CD14-positive monocyte (primary cell): ENCODE measurements around the gene HK1. TPM values are rescaled to one million over a fixed set of nuclear protein-coding genes. Genes with fewer than 3 reads are reported as not detected.

Experiments
- DNase-seq, 3 donors: peaks; one replicate each; pipeline ENCODE4 v3.0.0-alpha.2; 2011 to 2022
- H2AFZ ChIP-seq: 2 replicates; pipeline ENCODE4 v1.6.0; 2012; ENCODE audit warnings: mild to moderate bottlenecking, low read depth, low read length, inconsistent platforms; ENCODE audit not compliant: insufficient read depth, poor library complexity, severe bottlenecking
- H3K27ac ChIP-seq, 2 donors: 1 replicate in 1 of 2; 2 replicates in 1 of 2; pipeline ENCODE4 v1.5.1; 2012 to 2013; ENCODE audit warnings: low read length in 2 of 2, control low read depth in 1 of 2, inconsistent platforms in 1 of 2, low read depth in 1 of 2, mild to moderate bottlenecking in 1 of 2
- H3K27me3 ChIP-seq, 2 donors: one replicate each; pipeline versions ENCODE4 v1.6.0 to v1.6.1; 2011 to 2013; ENCODE audit warnings: low read length in 2 of 2; ENCODE audit not compliant: control insufficient read depth in 2 of 2, insufficient read depth in 2 of 2
- H3K36me3 ChIP-seq, 2 donors: replicated peaks in 1 of 2; 1 replicate in 1 of 2; 2 replicates in 1 of 2; pipeline versions ENCODE4 v1.5.1 to v1.6.1; 2012 to 2013; ENCODE audit warnings: low read length in 2 of 2, control low read depth in 1 of 2, inconsistent platforms in 1 of 2, mild to moderate bottlenecking in 1 of 2; ENCODE audit not compliant: insufficient read depth in 2 of 2, control insufficient read depth in 1 of 2
- H3K4me1 ChIP-seq, 2 donors: 1 replicate in 1 of 2; 2 replicates in 1 of 2; pipeline versions ENCODE4 v1.5.1 to v1.6.1; 2012 to 2013; ENCODE audit warnings: low read length in 2 of 2, control low read depth in 1 of 2, inconsistent platforms in 1 of 2, mild to moderate bottlenecking in 1 of 2, moderate library complexity in 1 of 2; ENCODE audit not compliant: insufficient read depth in 2 of 2, control insufficient read depth in 1 of 2
- H3K4me2 ChIP-seq: replicated peaks from 2 replicates; pipeline ENCODE3; 2012; ENCODE audit warnings: low read length, moderate library complexity, mild to moderate bottlenecking; ENCODE audit not compliant: poor library complexity, severe bottlenecking; ENCODE audit errors: extremely low read depth
- H3K4me3 ChIP-seq, 3 experiments: fragments of 200-600 bp in 1 of 3; sonication (generic) in 1 of 3; replicated peaks in 1 of 3; 1 replicate in 2 of 3; 2 replicates in 1 of 3; pipeline ENCODE4 v1.5.1; 2011 to 2013; ENCODE audit warnings: low read length in 3 of 3, mild to moderate bottlenecking in 3 of 3, control low read depth in 2 of 3, low read depth in 2 of 3, inconsistent platforms in 1 of 3, moderate library complexity in 1 of 3
- H3K79me2 ChIP-seq: 2 replicates; pipeline ENCODE4 v1.6.0; 2012; ENCODE audit warnings: mild to moderate bottlenecking, control low read depth, inconsistent platforms, low read length, moderate library complexity; ENCODE audit not compliant: insufficient read depth
- H3K9ac ChIP-seq: 2 replicates; pipeline ENCODE4 v1.6.0; 2017; ENCODE audit warnings: low read length, mild to moderate bottlenecking; ENCODE audit not compliant: insufficient read depth, poor library complexity, severe bottlenecking
- H3K9me3 ChIP-seq, 2 donors: replicated peaks in 1 of 2; 1 replicate in 1 of 2; 2 replicates in 1 of 2; pipeline versions ENCODE4 v1.5.1 to v1.6.1; 2012 to 2013; ENCODE audit warnings: low read length in 2 of 2, control low read depth in 1 of 2; ENCODE audit not compliant: control insufficient read depth in 1 of 2, insufficient read depth in 1 of 2
- H4K20me1 ChIP-seq: 2 replicates; pipeline ENCODE4 v1.6.0; 2012; ENCODE audit warnings: mild to moderate bottlenecking, low read length, control low read depth, moderate library complexity; ENCODE audit not compliant: insufficient read depth
- H3K27ac Mint-ChIP-seq, 7 donors: one replicate each; pipeline ENCODE4 v1.8.0; 2020; ENCODE audit warnings: mild to moderate bottlenecking in 7 of 7, mixed read lengths in 7 of 7, moderate library complexity in 6 of 7, inconsistent platforms in 2 of 7
- H3K27me3 Mint-ChIP-seq, 3 donors: one replicate each; pipeline ENCODE4 v1.8.0; 2021 to 2022; ENCODE audit warnings: low read depth in 3 of 3, mild to moderate bottlenecking in 3 of 3, mixed read lengths in 3 of 3, moderate library complexity in 3 of 3, inconsistent platforms in 1 of 3
- H3K36me3 Mint-ChIP-seq, 2 donors: one replicate each; pipeline ENCODE4 v1.8.0; 2020; ENCODE audit warnings: mixed read lengths in 2 of 2, inconsistent platforms in 1 of 2, mild to moderate bottlenecking in 1 of 2
- H3K4me1 Mint-ChIP-seq: one replicate; pipeline ENCODE4 v1.8.0; 2020; ENCODE audit warnings: mild to moderate bottlenecking, mixed read lengths
- H3K4me3 Mint-ChIP-seq, 2 donors: one replicate each; pipeline ENCODE4 v1.8.0; 2020; ENCODE audit warnings: mild to moderate bottlenecking in 2 of 2, mixed read lengths in 2 of 2, moderate library complexity in 1 of 2
- H3K9me3 Mint-ChIP-seq, 7 donors: one replicate each; pipeline ENCODE4 v1.8.0; 2020 to 2022; ENCODE audit warnings: mixed read lengths in 7 of 7, mild to moderate bottlenecking in 6 of 7, moderate library complexity in 6 of 7, inconsistent platforms in 2 of 7
- WGBS: methylation state at CpG from one replicate; pipeline ENCODE4 v1.1.5; 2013; ENCODE audit warnings: missing lambda C conversion rate; ENCODE audit not compliant: insufficient coverage; 5-methylcytosine and 5-hydroxymethylcytosine counted together
- intact Hi-C, 2 donors: fragments of 100-400 bp; cut with micrococcal nuclease; formaldehyde crosslinking; loops; one replicate each; pipeline versions ENCODE4 v1.15.0 to v1.15.1; 2023
- polyA plus RNA-seq, 3 donors: library from polyadenylated mRNA; depleted of rRNA in 1 of 3; unstranded in 2 of 3; stranded (reverse) in 1 of 3; fragments of 300-500 nt in 2 of 3; fragments of >200 nt in 1 of 3; fragmentation: Illumina TruSeq in 2 of 3; gene quantifications; 1 replicate in 2 of 3; 2 replicates in 1 of 3; pipeline ENCODE4 v1.2.3, GENCODE V29; 2012 to 2021
- TF ChIP-seq, protein P1 (sequence below): fragments of 200-600 bp; IDR thresholded peaks from one replicate; pipeline ENCODE4 v1.8.0; 2022; ENCODE audit warnings: antibody characterized with exemption, mild to moderate bottlenecking

HK1 gene
- polyA plus RNA-seq, 3 donors: 57.9 to 146 (median 125) TPM

DNA sequence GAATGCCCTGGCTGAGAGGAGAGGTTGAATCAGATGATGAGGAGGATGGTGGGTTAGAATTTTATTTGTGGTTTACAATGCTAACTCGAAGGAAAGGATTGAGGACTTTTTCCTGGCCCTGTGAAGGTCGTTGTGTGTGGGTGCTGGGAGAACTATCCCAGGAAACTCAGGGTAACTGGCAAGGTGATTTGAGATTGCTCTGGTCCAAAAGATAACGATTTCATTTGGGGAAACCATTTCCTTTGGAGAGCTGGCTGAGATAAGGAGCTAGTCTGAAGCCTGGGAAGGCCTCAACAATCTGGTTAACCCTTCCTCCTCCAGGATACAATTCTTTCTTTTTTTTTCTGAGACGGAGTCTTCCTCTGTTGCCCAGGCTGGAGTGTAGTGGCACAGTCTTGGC, 33.0 kb downstream of the HK1 start:
- Histone ChIP-seq H3K4me3 (no peak overlapping the region), H4K20me1 (no peaks in the 10 kb centered on the region), H3K9ac (no peak overlapping the region), H3K4me2 (no peak overlapping the region), H3K9me3 (no peaks in the 10 kb centered on the region), H3K27ac (no peak overlapping the region), H3K36me3 (no peaks in the 10 kb centered on the region), H3K27me3 (no peaks in the 10 kb centered on the region), H3K4me1 (no peaks in the 10 kb centered on the region), H2AFZ (no peak overlapping the region), H3K79me2 (no peaks in the 10 kb centered on the region)
- intact Hi-C loops: loop anchor here in 1 of 2 donors (5.0 kb wide), 1 partner anchor 36 kb away; no protein-coding TSS in a partner anchor
- WGBS: 47% methylated on average over 3 of the region's 4 CpGs
- DNase-seq: no peak
- Mint-ChIP-seq H3K4me1 (no peaks in the 10 kb centered on the region), H3K36me3 (no peaks in the 10 kb centered on the region), H3K27me3 (peaks cover 0 to 2% (median 2%) of the 10 kb centered on the region in 3 donors), H3K27ac (peak overlapping the region in 1 of 7 donors; percentile 51), H3K4me3 (no peak overlapping the region), H3K9me3 (no peaks in the 10 kb centered on the region)
- TF ChIP-seq, protein P1, sequence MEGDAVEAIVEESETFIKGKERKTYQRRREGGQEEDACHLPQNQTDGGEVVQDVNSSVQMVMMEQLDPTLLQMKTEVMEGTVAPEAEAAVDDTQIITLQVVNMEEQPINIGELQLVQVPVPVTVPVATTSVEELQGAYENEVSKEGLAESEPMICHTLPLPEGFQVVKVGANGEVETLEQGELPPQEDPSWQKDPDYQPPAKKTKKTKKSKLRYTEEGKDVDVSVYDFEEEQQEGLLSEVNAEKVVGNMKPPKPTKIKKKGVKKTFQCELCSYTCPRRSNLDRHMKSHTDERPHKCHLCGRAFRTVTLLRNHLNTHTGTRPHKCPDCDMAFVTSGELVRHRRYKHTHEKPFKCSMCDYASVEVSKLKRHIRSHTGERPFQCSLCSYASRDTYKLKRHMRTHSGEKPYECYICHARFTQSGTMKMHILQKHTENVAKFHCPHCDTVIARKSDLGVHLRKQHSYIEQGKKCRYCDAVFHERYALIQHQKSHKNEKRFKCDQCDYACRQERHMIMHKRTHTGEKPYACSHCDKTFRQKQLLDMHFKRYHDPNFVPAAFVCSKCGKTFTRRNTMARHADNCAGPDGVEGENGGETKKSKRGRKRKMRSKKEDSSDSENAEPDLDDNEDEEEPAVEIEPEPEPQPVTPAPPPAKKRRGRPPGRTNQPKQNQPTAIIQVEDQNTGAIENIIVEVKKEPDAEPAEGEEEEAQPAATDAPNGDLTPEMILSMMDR: no peak

DNA sequence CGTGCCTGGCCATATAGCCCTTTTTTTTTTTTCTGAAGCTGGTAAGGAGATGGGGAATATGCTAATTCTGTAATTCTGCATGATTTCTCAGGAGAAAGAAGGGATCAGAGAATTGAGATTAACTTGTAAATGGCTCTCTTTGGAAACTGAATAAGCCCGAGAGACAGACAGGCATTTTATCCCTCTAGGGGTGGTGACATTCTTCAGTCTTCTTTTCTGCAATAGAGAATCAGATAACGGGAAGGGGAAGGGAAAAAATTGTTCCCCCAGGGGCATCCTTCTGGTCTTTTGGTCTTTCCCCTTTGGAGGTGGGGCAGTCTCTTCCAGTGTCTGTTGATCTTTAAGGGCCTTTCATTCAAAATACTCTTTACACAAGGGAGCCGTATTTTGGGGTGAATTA, 34.2 kb downstream of the HK1 start:
- Histone ChIP-seq H3K27ac (no peak overlapping the region), H3K4me3 (no peak overlapping the region), H3K36me3 (no peaks in the 10 kb centered on the region), H3K27me3 (no peaks in the 10 kb centered on the region), H3K9me3 (no peaks in the 10 kb centered on the region), H3K9ac (no peak overlapping the region), H2AFZ (no peak overlapping the region), H4K20me1 (no peaks in the 10 kb centered on the region), H3K4me2 (no peak overlapping the region), H3K79me2 (no peaks in the 10 kb centered on the region), H3K4me1 (peaks cover 6% of the 10 kb centered on the region in 2 donors)
- TF ChIP-seq, protein P1: no peak
- no peak for DNase-seq
- Mint-ChIP-seq H3K4me1 (peaks cover 4% of the 10 kb centered on the region), H3K27me3 (peaks cover 0 to 2% (median 2%) of the 10 kb centered on the region in 3 donors), H3K27ac (no peak overlapping the region), H3K9me3 (no peaks in the 10 kb centered on the region), H3K4me3 (no peak overlapping the region), H3K36me3 (no peaks in the 10 kb centered on the region)
- WGBS: 100% methylated on average over 1 of the region's 4 CpGs
- intact Hi-C loops: loop anchor here in 1 of 2 donors (5.0 kb wide), 1 partner anchor 35 kb away; no protein-coding TSS in a partner anchor
